ENCODE results near the gene PER2. TPM values are rescaled to one million over a fixed set of nuclear protein-coding genes. Genes with fewer than 3 reads are reported as not detected.

PER2 gene
- total RNA-seq, 4 donors from 2014 or later = 6.2 to 28.0 (median 12.0) TPM

- Histone ChIP-seq H3K9me3 (no peaks in the 10 kb centered on the region), H3K4me1 (peaks cover 20 to 41% (median 23%) of the 10 kb centered on the region in 3 donors), H3K27me3 (peaks cover 0 to 26% (median 0%) of the 10 kb centered on the region in 4 donors), H3K36me3 (peaks cover 0 to 54% (median 4%) of the 10 kb centered on the region in 3 donors), H3K27ac (peak overlapping the region in 2 of 4 donors; percentile 2 to 36), H3K4me3 (no peak overlapping the region)
- DNase-seq = no peak
- TF ChIP-seq CTCF (IDR thresholded peaks at IDR 0.05) (no peak), POLR2A (IDR thresholded peaks at IDR 0.05) (no peak)
- 78 to 86% methylated on average over 5 to 6 of the region's 10 CpGs for WGBS, 2 donors
- intact Hi-C loops (cut with DNase I) = no loop called here
Measured at GRCh38 chr2:238243496-238244076, 44.8 kb downstream of the PER2 start.

DNA sequence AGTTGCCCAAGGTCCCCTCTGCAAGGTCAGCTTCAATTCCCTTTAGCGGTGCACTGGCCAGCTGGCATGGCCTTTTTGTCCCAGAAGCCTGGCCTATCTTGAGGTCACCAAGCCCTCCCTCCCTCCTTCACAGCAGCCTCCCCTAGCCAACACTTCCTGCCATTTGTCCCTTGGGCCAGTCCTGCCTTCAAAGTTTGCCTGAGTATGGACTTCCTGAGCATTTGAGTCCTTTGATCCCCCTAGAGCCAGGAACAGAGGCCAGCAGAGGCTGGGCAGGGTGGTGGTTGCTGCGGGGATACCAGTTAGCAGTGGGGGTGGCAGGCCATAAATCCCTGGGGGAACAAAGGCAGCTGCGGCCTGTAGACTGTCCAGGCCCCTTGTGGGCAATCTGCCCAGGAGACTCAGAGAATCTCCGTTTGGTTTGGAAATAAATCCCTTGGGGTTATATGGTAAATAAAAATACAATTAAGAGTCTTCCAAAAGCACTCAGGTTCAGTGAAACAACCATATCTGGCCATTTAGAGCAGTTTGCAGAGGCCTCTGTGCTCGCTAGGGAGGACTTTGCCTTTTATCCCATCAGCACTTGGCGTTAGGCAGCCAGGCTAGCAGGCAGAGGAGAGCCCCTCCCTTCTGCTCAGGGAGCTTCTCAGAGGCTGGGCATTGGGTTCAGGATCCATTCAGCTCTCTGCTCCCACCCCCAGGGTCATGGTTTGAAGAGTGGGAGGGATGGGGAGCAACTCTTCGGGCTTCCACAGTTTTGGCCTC lies 45.5 kb downstream of the PER2 start:
- Histone ChIP-seq H3K36me3 (peaks cover 0 to 47% (median 4%) of the 10 kb centered on the region in 3 donors), H3K27ac (peak overlapping the region in 2 of 4 donors; percentile 2 to 36), H3K27me3 (peaks cover 0 to 33% (median under 1%) of the 10 kb centered on the region in 4 donors), H3K4me1 (peaks cover 20 to 42% (median 23%) of the 10 kb centered on the region in 3 donors), H3K9me3 (no peaks in the 10 kb centered on the region), H3K4me3 (no peak overlapping the region)
- no peak for DNase-seq
- TF ChIP-seq CTCF (IDR thresholded peaks at IDR 0.05) (no peak), POLR2A (IDR thresholded peaks at IDR 0.05) (no peak)
- WGBS, 2 donors = 58 to 72% methylated on average over 5 to 6 of the region's 7 CpGs
- intact Hi-C loops (cut with DNase I) = no loop called here

DNA sequence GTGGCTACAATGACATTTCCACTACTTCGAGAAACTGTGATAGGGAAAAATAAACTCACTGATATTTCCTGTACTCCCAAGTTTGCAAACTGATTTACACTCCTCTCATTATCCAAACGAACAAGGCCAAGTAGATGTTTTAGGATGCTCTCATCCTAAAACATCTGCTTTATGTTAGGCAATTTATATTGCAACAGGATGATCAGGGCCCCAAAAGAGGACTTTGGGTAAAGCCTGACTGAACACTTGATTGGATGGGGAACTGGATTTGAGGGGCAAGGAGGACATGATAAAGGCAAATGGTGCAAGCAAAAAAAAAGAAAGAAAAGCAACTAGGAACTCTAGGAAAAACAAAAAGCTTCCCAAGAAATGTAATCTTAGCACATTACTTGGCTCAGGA lies 46.4 kb downstream of the PER2 start:
- peak overlapping the region in 1 of 4 donors; percentile 1 for H3K27ac ChIP-seq
- H3K4me1 ChIP-seq = peaks cover 20 to 42% (median 23%) of the 10 kb centered on the region in 3 donors
- 84 to 90% methylated on average over 2 of the region's 2 CpGs for WGBS, 2 donors
- peaks cover 0 to 38% (median 4%) of the 10 kb centered on the region in 3 donors for H3K36me3 ChIP-seq
- H3K9me3 ChIP-seq = no peaks in the 10 kb centered on the region
- no peak overlapping the region for H3K4me3 ChIP-seq
- TF ChIP-seq POLR2A (IDR thresholded peaks at IDR 0.05) (no peak), CTCF (IDR thresholded peaks at IDR 0.05) (no peak)
- H3K27me3 ChIP-seq = peaks cover 0 to 42% (median 2%) of the 10 kb centered on the region in 4 donors
- intact Hi-C loops (cut with DNase I) = no loop called here
- DNase-seq = no peak

- peaks cover 20 to 42% (median 23%) of the 10 kb centered on the region in 3 donors for H3K4me1 ChIP-seq
Measured at GRCh38 chr2:238240757-238241711, 47.4 kb downstream of the PER2 start.

More at GRCh38 chr2:238240757-238241711, 47.4 kb downstream of the PER2 start:
- Histone ChIP-seq H3K27ac (no peak overlapping the region), H3K27me3 (peaks cover 0 to 51% (median 2%) of the 10 kb centered on the region in 4 donors), H3K36me3 (peaks cover 0 to 28% (median 4%) of the 10 kb centered on the region in 3 donors), H3K4me3 (peak overlapping the region; percentile 54 to 85 (median 74)), H3K9me3 (no peaks in the 10 kb centered on the region)
- no peak for TF ChIP-seq CTCF (IDR thresholded peaks at IDR 0.05)
- no peak for TF ChIP-seq POLR2A (IDR thresholded peaks at IDR 0.05)
- DNase-seq = no peak
- intact Hi-C loops (cut with DNase I) = no loop called here
- whole genome bisulfite sequencing, 2 donors = 51 to 97% methylated on average over 4 to 5 of the region's 71 CpGs

Data from esophagus squamous epithelium (tissue), 5 donors.